T-helper 17 cell (primary cell): ENCODE results near the gene TPT1. TPM values are rescaled to one million over a fixed set of nuclear protein-coding genes. Genes with fewer than 3 reads are reported as not detected.
"Not testable (repeated sequence)": the region's sequence is repeated elsewhere in the genome, so short reads cannot be mapped to it uniquely, and the experiment has no call there.

ENCODE experiments used
- ATAC-seq: fragments of 150-1000 bp; cut with Tn5 transposase; 2 replicates; pipeline ENCODE4 v1.10.0; 2021; ENCODE audit warnings: mild to moderate bottlenecking, moderate library complexity
- DNase-seq, 3 donors: peaks; one replicate each; pipeline versions ENCODE4 v3.0.0 to v3.0.0-alpha.2; 2020 to 2021
- H3K9me3 ChIP-seq: one replicate; pipeline ENCODE4 v1.7.0; 2013; ENCODE audit warnings: low read length, mild to moderate bottlenecking; ENCODE audit not compliant: control insufficient read depth, poor library complexity, severe bottlenecking
- H3K27ac Mint-ChIP-seq: one replicate; pipeline ENCODE4 v1.8.0; 2022; ENCODE audit warnings: mild to moderate bottlenecking, moderate library complexity, mixed read lengths
- H3K27me3 Mint-ChIP-seq: one replicate; pipeline ENCODE4 v1.8.0; 2022; ENCODE audit warnings: mixed read lengths
- H3K36me3 Mint-ChIP-seq: one replicate; pipeline ENCODE4 v1.8.0; 2022; ENCODE audit warnings: low read depth, mixed read lengths
- H3K4me1 Mint-ChIP-seq: one replicate; pipeline ENCODE4 v1.8.0; 2022; ENCODE audit warnings: mild to moderate bottlenecking, mixed read lengths
- H3K4me3 Mint-ChIP-seq: one replicate; pipeline ENCODE4 v1.8.0; 2022; ENCODE audit warnings: mild to moderate bottlenecking, moderate library complexity, mixed read lengths
- total RNA-seq, 4 donors: library from RNA in 2 of 4; stranded (reverse) in 2 of 4; gene quantifications; one replicate each; pipeline ENCODE4 v1.2.3 and lab custom pipeline; 2022 to 2026

Gene TPT1
- total RNA-seq: 1,000 to 10,000 TPM; 7,650 to 7,799 TPM
- total RNA-seq (lab: John Stamatoyannopoulos, UW): 4,675 to 6,201 reads per million in 2 donors

DNA sequence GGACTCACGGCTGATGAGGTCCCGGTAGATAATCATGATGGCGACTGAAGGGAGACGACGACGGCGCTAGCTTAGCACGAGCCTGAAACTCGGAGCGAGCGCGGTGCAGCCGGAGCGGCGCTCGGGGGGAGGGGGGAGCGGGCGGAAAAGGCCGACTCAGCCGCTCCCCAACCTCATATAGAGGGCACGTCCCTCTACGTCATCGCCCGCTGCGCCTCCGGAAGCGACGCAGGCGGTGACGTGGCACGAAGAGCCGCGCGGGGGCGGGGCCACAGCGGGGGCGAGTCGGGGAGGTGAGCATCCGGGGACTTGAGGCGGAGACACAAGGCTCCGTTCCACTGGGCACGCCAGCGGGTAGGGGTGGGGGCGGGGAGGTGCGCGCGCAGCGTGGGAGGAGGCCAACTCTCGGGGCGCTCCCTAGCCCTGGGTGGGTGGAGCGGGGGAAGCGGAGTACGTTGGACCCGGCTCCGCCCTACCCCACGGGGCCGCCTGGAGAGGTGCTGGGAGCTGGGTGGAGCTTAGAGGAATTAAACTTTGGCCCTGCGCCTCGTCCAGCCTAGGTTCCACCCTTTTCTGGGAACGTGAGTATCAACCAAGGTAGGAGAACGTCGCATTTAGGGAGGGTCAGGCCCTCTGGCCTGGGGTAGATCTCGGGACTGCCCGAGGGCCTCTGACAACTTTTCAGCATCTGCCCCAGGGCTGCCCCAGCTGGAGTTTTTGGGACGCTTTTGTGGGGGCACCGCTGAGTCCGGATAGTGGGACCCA is at the start of gene TPT1:
TSS of gene TPT1 (minus strand) at position 150 of the 765 bp plus-strand sequence. CDS start at position 36, 114 bp downstream.
- ATAC-seq (peak; percentile 86), DNase-seq (peak; percentile 99 to 100 (median 100))
- Mint-ChIP-seq H3K4me3 (peak within 1 kb of the TSS; percentile 95), H3K27ac (peak within 1 kb of the TSS; percentile 75), H3K36me3 (peaks cover 9% of the 10 kb centered on the region), H3K4me1 (peaks cover 51% of the 10 kb centered on the region), H3K27me3 (no peaks in the 10 kb centered on the region)
- H3K9me3 ChIP-seq: no peaks in the 10 kb centered on the region

DNA sequence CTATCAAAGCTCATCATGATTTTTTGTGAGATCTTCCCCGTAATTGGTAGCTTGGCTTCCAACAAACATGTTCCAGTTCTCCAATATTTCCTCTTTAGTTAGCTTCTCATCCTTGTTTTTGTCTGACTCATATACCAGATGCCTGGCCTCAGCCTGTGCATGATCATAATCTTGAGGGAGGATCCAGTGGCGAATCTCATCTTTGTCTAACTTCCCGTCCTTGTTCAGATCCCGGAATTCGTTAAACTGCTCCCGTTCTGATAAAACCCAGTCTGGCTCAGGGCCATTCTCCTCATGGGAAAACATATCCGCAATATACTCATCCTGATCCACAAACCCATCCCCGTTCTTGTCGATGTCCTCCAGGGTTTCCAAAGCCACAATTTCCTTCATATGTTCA is 49.4 kb upstream of the TPT1 start:
- ATAC-seq, H3K4me3 Mint-ChIP-seq, H3K9me3 ChIP-seq, DNase-seq, H3K27ac Mint-ChIP-seq, H3K27me3 Mint-ChIP-seq, H3K36me3 Mint-ChIP-seq: not testable (repeated sequence)
- peaks cover 17% of the 10 kb centered on the region for H3K4me1 Mint-ChIP-seq

DNA sequence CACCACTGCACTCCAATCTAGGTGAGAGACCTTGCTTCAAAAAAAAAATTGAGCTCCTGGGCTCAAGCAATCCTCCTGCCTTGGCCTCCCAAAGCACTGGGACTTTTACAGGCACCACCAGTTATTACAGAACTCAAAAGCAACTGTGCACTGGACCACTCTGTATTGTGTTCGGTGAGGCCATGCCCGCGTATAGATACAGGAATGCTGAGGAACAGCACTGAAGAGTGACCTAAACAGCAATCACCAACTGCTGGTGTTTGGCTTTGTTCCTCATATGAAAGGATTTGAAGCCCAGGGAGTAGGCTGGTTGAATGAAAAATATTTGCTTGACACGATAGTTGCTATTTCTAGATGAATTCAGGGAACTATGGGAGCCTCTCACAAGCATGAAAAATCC is 47.7 kb upstream of the TPT1 start:
- H3K4me3 Mint-ChIP-seq: no peak overlapping the region
- no peak overlapping the region for H3K27ac Mint-ChIP-seq
- no peaks in the 10 kb centered on the region for H3K27me3 Mint-ChIP-seq
- H3K36me3 Mint-ChIP-seq: no peaks in the 10 kb centered on the region
- ATAC-seq (no peak), DNase-seq (no peak)
- peaks cover 6% of the 10 kb centered on the region for H3K4me1 Mint-ChIP-seq
- no peaks in the 10 kb centered on the region for H3K9me3 ChIP-seq

DNA sequence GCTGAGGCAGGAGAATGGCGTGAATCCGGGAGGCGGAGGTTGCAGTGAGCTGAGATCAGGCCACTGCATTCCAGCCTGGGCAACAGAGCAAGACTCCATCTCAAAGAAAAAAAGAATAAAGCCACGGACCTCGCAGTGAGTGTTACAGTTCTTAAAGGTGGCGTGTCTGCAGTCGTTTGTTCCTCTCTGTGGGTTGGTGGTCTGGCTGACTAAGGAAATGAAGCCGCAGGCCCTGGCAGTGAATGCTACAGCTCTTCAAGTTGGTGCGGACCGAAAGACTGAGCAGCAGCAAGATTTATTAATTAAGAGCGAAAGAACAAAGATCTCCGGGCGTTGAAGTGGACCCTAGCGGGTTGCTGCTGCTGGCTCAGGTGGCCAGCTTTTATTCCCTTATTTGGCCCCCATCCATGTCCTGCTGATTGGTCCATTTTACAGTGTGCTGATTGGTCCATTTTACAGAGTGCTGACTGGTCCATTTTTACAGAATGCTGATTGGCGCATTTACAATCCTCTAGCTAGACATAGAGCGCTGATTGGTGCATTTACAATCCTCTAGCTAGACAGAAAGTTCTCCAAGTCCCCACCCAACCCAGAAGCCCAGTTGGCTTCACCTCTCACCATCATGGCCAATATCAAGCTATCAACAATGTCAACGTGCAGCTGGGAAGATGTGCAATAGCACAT is 46.1 kb upstream of the TPT1 start:
- H3K9me3 ChIP-seq, H3K4me1 Mint-ChIP-seq, H3K4me3 Mint-ChIP-seq, H3K27me3 Mint-ChIP-seq, DNase-seq, ATAC-seq, H3K36me3 Mint-ChIP-seq: not testable (repeated sequence)
- peak overlapping the region; percentile 37 for H3K27ac Mint-ChIP-seq

DNA sequence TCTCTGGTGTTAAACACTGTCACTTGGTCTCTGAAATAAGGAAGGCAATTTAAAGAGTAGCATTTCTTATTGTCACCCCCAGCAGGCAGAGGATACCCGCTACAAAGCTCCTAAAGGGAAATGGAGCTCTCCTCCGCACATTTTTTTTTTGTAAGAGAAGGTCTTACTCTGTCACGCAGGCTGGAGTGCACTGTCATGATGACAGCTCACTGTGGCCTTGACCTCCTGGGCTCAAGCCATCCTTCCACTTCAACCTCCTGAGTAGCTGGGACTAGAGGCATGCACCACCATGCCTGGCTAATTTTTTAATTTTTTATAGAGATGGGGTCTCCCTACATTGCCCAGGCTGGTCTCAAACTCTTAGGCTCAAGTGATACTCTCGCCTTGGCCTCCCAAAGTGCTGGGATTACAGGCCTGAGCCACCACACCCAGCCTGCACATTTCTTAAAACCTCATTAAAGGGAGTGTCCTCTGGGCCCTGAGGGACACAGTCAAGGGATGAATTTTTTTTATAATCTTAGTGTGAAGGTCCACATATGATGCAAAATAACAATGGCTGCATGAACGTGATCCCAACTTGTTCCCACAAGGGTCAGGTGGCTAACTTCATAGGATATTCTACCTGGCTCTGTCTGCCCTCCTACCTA is 45.0 kb upstream of the TPT1 start:
- no peaks in the 10 kb centered on the region for H3K9me3 ChIP-seq
- Mint-ChIP-seq H3K4me1 (peaks cover 6% of the 10 kb centered on the region), H3K27ac (no peak overlapping the region), H3K4me3 (no peak overlapping the region), H3K36me3 (no peaks in the 10 kb centered on the region), H3K27me3 (no peaks in the 10 kb centered on the region)
- DNase-seq: no peak
- ATAC-seq: no peak

DNA sequence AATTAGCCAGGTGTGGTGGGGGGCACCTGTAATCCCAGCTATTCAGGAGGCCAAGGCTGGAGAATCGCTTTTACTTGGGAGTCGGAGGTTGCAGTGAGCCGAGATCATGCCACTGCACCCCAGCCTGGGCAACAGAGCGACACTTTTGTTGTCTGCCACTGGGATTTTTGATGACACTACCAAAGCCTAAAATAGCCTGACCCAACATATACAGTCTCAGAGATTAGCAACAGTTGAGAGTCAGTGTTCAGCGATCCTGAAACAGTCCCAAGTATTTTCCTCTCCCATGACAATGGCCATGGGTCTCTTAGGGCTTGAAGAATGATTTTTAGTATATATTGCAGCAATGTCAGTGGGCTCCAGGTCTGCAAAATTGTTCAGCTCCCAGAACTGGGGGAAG is 44.3 kb upstream of the TPT1 start:
- H3K9me3 ChIP-seq: no peaks in the 10 kb centered on the region
- DNase-seq (no peak), ATAC-seq (no peak)
- Mint-ChIP-seq H3K27me3 (no peaks in the 10 kb centered on the region), H3K36me3 (no peaks in the 10 kb centered on the region), H3K4me1 (peaks cover 3% of the 10 kb centered on the region), H3K27ac (no peak overlapping the region), H3K4me3 (no peak overlapping the region)

DNA sequence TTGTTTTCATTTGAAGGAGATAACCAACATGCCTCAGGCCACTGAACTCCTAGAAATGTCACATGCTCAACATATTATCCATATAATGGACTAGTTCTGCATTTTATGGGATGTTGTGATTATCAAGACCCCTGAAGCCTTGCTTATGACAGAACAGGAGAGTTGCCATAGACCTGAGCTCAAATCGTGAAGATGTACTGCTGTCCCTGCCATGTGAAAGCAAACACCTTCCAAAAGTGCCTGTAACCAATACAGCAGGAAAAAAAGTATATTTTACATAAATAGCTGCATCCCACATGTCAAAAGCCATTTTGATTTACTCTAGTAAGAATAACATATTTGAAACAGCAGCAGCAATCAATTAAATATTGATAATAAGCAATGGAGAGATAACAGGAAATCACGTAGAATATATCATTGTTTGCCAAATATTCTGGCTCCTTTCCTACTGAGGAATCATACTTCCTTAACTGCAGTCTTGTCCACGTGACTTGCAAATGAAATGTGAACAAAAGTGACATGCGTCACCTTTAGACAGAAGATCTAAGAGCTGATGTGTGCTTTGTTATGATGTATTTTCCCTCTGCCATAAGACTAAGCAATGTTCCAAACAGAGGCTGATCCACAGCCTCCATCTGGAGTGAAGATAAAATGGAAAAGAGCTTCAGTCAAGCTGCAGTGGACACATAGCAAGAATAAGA is 43.6 kb upstream of the TPT1 start:
- peaks cover 2% of the 10 kb centered on the region for H3K4me1 Mint-ChIP-seq
- no peak for ATAC-seq
- H3K36me3 Mint-ChIP-seq: no peaks in the 10 kb centered on the region
- H3K27me3 Mint-ChIP-seq: no peaks in the 10 kb centered on the region
- DNase-seq: no peak
- H3K9me3 ChIP-seq: no peaks in the 10 kb centered on the region
- H3K4me3 Mint-ChIP-seq: no peak overlapping the region
- no peak overlapping the region for H3K27ac Mint-ChIP-seq

DNA sequence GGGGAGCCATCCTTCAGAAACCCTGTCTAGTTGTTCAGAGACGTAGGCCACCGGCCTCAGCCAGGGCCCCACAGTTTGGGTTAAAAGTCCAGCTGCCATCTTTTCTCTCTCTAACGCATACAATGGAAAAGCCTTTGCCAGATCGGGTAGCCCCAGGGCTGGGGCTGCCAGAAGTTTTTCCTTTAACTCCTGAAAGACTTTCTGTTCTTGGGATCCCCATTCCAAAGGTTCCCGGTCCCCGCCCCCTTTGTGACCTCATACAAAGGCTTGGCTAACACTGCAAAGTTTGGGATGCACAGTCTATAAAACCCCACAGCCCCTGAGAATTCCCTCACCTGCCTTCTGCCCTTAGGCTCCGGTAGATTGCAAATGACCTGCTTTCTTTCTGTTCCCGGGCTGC is 41.8 kb upstream of the TPT1 start:
- not testable (repeated sequence) for H3K4me3 Mint-ChIP-seq, H3K27me3 Mint-ChIP-seq, H3K27ac Mint-ChIP-seq, H3K36me3 Mint-ChIP-seq, ATAC-seq, H3K9me3 ChIP-seq, H3K4me1 Mint-ChIP-seq, DNase-seq

DNA sequence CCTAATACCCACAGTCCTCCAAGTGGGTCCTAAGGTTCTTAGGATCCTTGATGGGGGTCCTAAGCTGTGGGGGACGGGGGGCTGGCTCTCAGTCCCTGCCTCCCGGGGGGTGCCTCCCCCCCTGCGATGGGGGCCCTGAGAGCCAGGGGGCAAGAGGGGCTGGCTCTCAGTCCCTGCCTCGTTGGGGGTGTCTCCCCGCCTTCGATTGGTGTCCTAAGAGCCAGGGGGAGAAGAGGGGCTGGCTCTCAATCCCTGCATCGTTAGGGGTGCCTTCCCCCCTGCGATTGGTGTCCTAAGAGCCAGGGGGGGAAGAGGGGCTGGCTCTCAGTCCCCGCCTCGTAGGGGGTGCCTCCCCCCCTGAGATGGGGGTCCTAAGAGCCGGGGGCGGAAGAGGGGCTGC is 40.2 kb upstream of the TPT1 start:
- no peaks in the 10 kb centered on the region for H3K36me3 Mint-ChIP-seq
- H3K9me3 ChIP-seq: no peaks in the 10 kb centered on the region
- ATAC-seq (no peak), DNase-seq (no peak)
- no peak overlapping the region for H3K4me3 Mint-ChIP-seq
- no peaks in the 10 kb centered on the region for H3K4me1 Mint-ChIP-seq
- no peaks in the 10 kb centered on the region for H3K27me3 Mint-ChIP-seq
- H3K27ac Mint-ChIP-seq: no peak overlapping the region

DNA sequence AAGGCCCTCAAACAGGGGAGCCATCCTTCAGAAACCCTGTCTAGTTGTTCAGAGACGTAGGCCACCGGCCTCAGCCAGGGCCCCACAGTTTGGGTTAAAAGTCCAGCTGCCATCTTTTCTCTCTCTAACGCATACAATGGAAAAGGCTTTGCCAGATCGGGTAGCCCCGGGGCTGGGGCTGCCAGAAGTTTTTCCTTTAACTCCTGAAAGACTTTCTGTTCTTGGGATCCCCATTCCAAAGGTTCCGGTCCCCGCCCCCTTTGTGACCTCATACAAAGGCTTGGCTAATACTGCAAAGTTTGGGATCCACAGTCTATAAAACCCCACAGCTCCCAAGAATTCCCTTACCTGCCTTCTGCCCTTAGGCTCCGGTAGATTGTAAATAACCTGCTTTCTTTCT is 39.7 kb upstream of the TPT1 start:
- H3K27me3 Mint-ChIP-seq, H3K9me3 ChIP-seq, DNase-seq, H3K36me3 Mint-ChIP-seq, H3K4me1 Mint-ChIP-seq, ATAC-seq, H3K27ac Mint-ChIP-seq, H3K4me3 Mint-ChIP-seq: not testable (repeated sequence)

DNA sequence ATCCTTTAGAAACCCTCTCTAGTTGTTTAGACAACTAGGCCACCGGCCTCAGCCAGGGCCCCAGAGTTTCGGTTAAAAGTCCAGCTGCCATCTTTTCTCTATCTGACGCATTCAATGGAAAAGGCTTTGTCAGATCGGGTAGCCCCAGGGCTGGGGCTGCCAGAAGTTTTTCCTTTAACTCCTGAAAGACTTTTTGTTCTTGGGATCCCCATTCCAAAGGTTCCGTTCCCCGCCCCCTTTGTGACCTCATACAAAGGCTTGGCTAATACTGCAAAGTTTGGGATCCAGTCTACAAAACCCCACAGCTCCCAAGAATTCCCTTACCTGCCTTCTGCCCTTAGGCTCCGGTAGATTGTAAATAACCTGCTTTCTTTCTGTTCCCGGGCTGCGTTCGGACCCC is 38.5 kb upstream of the TPT1 start:
- not testable (repeated sequence) for H3K4me1 Mint-ChIP-seq, H3K9me3 ChIP-seq, H3K4me3 Mint-ChIP-seq, H3K36me3 Mint-ChIP-seq, DNase-seq, H3K27me3 Mint-ChIP-seq, ATAC-seq, H3K27ac Mint-ChIP-seq

DNA sequence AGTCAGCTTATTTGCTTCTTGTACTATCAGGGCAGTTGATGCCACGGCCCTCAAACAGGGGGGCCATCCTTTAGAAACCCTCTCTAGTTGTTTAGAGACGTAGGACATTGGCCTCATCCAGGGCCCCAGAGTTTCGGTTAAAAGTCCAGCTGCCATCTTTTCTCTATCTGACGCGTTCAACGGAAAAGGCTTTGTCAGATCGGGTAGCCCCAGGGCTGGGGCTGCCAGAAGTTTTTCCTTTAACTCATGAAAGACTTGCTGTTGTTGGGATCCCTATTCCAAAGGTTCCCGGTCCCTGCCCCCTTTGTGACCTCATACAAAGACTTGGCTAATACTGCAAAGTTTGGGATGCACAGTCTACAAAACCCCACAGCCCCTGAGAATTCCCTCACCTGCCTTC is 37.8 kb upstream of the TPT1 start:
- not testable (repeated sequence) for H3K36me3 Mint-ChIP-seq, H3K4me3 Mint-ChIP-seq, ATAC-seq, H3K9me3 ChIP-seq, H3K27me3 Mint-ChIP-seq, H3K27ac Mint-ChIP-seq, DNase-seq, H3K4me1 Mint-ChIP-seq

DNA sequence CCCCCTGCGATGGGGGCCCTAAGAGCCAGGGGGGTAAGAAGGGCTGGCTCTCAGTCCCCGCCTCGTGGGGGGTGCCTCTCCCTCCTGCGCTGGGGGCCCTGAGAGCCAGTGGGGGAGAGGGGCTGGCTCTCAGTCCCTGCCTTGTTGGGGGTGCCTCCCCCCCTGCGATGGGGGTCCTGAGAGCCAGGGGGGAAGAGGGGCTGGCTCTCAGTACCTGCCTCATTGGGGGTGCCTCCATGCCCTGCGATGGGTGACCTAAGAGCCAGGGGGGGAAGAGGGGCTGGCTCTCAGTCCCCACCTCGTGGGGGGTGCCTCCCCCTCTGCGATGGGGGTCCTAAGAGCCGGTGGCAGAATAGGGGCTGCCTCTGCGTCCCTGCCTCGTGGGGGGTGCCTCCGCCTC is 36.3 kb upstream of the TPT1 start:
- not testable (repeated sequence) for ATAC-seq, H3K4me3 Mint-ChIP-seq, H3K27me3 Mint-ChIP-seq, H3K36me3 Mint-ChIP-seq, H3K27ac Mint-ChIP-seq, DNase-seq, H3K4me1 Mint-ChIP-seq, H3K9me3 ChIP-seq
